HCT116 (cell line): ENCODE measurements around the gene SIRT7. TPM values are rescaled to one million over a fixed set of nuclear protein-coding genes. Genes with fewer than 3 reads are reported as not detected.

ENCODE experiments used
- ATAC-seq: fragments of 200-7000 bp; cut with Tn5 transposase; 2 replicates; pipeline ENCODE4 v1.9.1; 2020; ENCODE audit warnings: mild to moderate bottlenecking, moderate library complexity
- BruUV-seq: library from RNA; stranded (reverse); fragments of 400-500 nt; replicated peaks from 2 replicates; lab custom pipeline; 2021; lab: Mats Ljungman, UMichigan
- CTCF ChIA-PET: fragments of 300-600 bp; sonication (Branson Sonifier 250); formaldehyde crosslinking; loops from one replicate; lab custom pipeline; 2021; ENCODE audit warnings: antibody characterized with exemption; lab: Charles Lee
- POLR2A ChIA-PET: fragments of 300-600, 350-600 bp; sonication (Branson Sonifier 250); formaldehyde crosslinking; loops from one replicate; lab custom pipeline; 2021; ENCODE audit warnings: antibody characterized with exemption; lab: Charles Lee
- RAD21 ChIA-PET, 2 experiments: fragments of 300-600 bp; sonication (Branson Sonifier 250); formaldehyde crosslinking; loops; one replicate each; lab custom pipeline; 2023; ENCODE audit warnings: low total read pairs in 2 of 2; ENCODE audit not compliant: uncharacterized antibody in 2 of 2, unreplicated experiment in 2 of 2, low non-redundant PET in 1 of 2; lab: Charles Lee
- DNase-seq: peaks from one replicate; pipeline ENCODE4 v3.0.0-alpha.2; 2010; ENCODE audit warnings: low read depth, low spot score
- H2AFZ ChIP-seq: fragments of 200-600 bp; shearing (Covaris generic), sonication (generic); 2 replicates; pipeline ENCODE4 v1.6.1; 2017; ENCODE audit warnings: low read depth, mixed run types, mixed read lengths, antibody characterized with exemption, low read length; ENCODE audit not compliant: poor library complexity, severe bottlenecking
- H3K27ac ChIP-seq: 2 replicates; pipeline ENCODE4 v1.5.1; 2012; ENCODE audit warnings: low read depth, low read length
- H3K27me3 ChIP-seq: fragments of 200-600 bp; sonication (generic); 2 replicates; pipeline ENCODE4 v1.6.1; 2016; ENCODE audit warnings: mixed run types, low read length, mixed read lengths; ENCODE audit not compliant: insufficient read depth
- H3K36me3 ChIP-seq, 2 experiments: fragments of 200-500 bp in 1 of 2; fragments of 200-600 bp in 1 of 2; sonication (Bioruptor generic) in 1 of 2; sonication (generic) in 1 of 2; 2 replicates each; pipeline versions ENCODE4 v1.5.1 to v1.6.1; 2014 to 2016; ENCODE audit warnings: low read length in 2 of 2, inconsistent platforms in 1 of 2, mixed read lengths in 1 of 2, mixed run types in 1 of 2; ENCODE audit not compliant: insufficient read depth in 2 of 2, control insufficient read depth in 1 of 2
- H3K4me1 ChIP-seq, 2 experiments: fragments of 200-600 bp in 1 of 2; sonication (generic) in 1 of 2; 2 replicates each; pipeline versions ENCODE4 v1.5.1 to v1.6.1; 2012 to 2017; ENCODE audit warnings: low read length in 2 of 2, inconsistent platforms in 1 of 2, mild to moderate bottlenecking in 1 of 2, mixed read lengths in 1 of 2, mixed run types in 1 of 2, moderate library complexity in 1 of 2; ENCODE audit not compliant: insufficient read depth in 2 of 2, control insufficient read depth in 1 of 2
- H3K4me2 ChIP-seq: fragments of 200-600 bp; sonication (generic); 2 replicates; pipeline ENCODE4 v1.6.1; 2017; ENCODE audit warnings: mixed run types, low read length, mixed read lengths
- H3K4me3 ChIP-seq, 2 experiments: fragments of 200-600 bp in 1 of 2; sonication (generic) in 1 of 2; replicated peaks in 1 of 2; 2 replicates each; pipeline ENCODE4 v1.5.1; 2011 to 2016; ENCODE audit warnings: low read length in 2 of 2, control low read depth in 1 of 2, low read depth in 1 of 2, mild to moderate bottlenecking in 1 of 2, mixed read lengths in 1 of 2, mixed run types in 1 of 2
- H3K79me2 ChIP-seq: fragments of 200-600 bp; sonication (generic); 2 replicates; pipeline ENCODE4 v1.6.1; 2017; ENCODE audit warnings: mild to moderate bottlenecking, mixed run types, low read length, moderate library complexity, mixed read lengths; ENCODE audit not compliant: insufficient read depth
- H3K9ac ChIP-seq: fragments of 200-600 bp; sonication (generic); 2 replicates; pipeline ENCODE4 v1.6.1; 2016; ENCODE audit warnings: low read length, mixed read lengths
- H3K9me2 ChIP-seq: fragments of 200-600 bp; sonication (generic), shearing (Covaris generic); 2 replicates; pipeline ENCODE4 v1.6.1; 2017; ENCODE audit warnings: mixed run types, mild to moderate bottlenecking, moderate library complexity; ENCODE audit not compliant: insufficient read depth
- H3K9me3 ChIP-seq, 2 experiments: fragments of 200-500 bp in 1 of 2; fragments of 200-600 bp in 1 of 2; sonication (Bioruptor generic) in 1 of 2; sonication (generic) in 1 of 2; 2 replicates each; pipeline ENCODE4 v1.6.1; 2014 to 2017; ENCODE audit warnings: low read length in 2 of 2, mixed read lengths in 2 of 2, inconsistent platforms in 1 of 2, low read depth in 1 of 2, mild to moderate bottlenecking in 1 of 2, mixed run types in 1 of 2, moderate library complexity in 1 of 2; ENCODE audit not compliant: control insufficient read depth in 1 of 2, insufficient read depth in 1 of 2
- H4K20me1 ChIP-seq: fragments of 200-600 bp; sonication (generic), shearing (Covaris generic); 2 replicates; pipeline ENCODE4 v1.6.1; 2017; ENCODE audit warnings: mixed run types, mild to moderate bottlenecking, moderate library complexity; ENCODE audit not compliant: insufficient read depth
- CBX3 ChIP-seq: IDR thresholded peaks from 2 replicates; pipeline ENCODE4 v1.6.1; 2012; ENCODE audit warnings: low read depth
- EGR1 ChIP-seq: IDR thresholded peaks from 2 replicates; pipeline ENCODE4 v1.6.1; 2012; ENCODE audit warnings: low read depth
- ELF1 ChIP-seq: IDR thresholded peaks from 2 replicates; pipeline ENCODE4 v1.6.1; 2012; ENCODE audit warnings: low read depth, borderline replicate concordance
- EZH2phosphoT487 ChIP-seq: fragments of 200-600 bp; IDR thresholded peaks from 2 replicates; pipeline ENCODE4 v1.6.1; 2018; ENCODE audit warnings: antibody characterized with exemption, borderline replicate concordance
- FOSL1 ChIP-seq: IDR thresholded peaks from 2 replicates; pipeline ENCODE4 v1.6.1; 2012; ENCODE audit warnings: low read depth
- POLR2A ChIP-seq: IDR thresholded peaks from 2 replicates; pipeline ENCODE4 v1.7.0; 2011; ENCODE audit warnings: borderline replicate concordance; ENCODE audit not compliant: insufficient read depth, insufficient read length; ENCODE audit errors: extremely low read depth
- POLR2AphosphoS5 ChIP-seq: IDR thresholded peaks from 2 replicates; pipeline ENCODE4 v1.6.1; 2011; ENCODE audit warnings: mild to moderate bottlenecking, low read depth, low read length, moderate library complexity
- SIN3A ChIP-seq: IDR thresholded peaks from 2 replicates; pipeline ENCODE4 v1.6.1; 2012; ENCODE audit warnings: low read depth
- TCF7L2 ChIP-seq: IDR thresholded peaks from 2 replicates; pipeline ENCODE4 v1.7.0; 2011; ENCODE audit warnings: borderline replicate concordance, inconsistent platforms; ENCODE audit not compliant: insufficient read depth, insufficient read length; ENCODE audit errors: extremely low read depth
- ZNF274 ChIP-seq: fragments of 200-500 bp; sonication (Bioruptor generic); IDR thresholded peaks from 2 replicates; pipeline ENCODE4 v1.6.1; 2014; ENCODE audit warnings: mild to moderate bottlenecking, low read depth, low read length, inconsistent platforms
- intact Hi-C: fragments of 100-400 bp; cut with micrococcal nuclease; formaldehyde crosslinking; loops from 2 replicates; pipeline ENCODE4 v1.10.0; 2022
- total RNA-seq: library from RNA; stranded (reverse); gene quantifications from one replicate; pipeline ENCODE4 v1.2.1, GENCODE V29; 2021; ENCODE audit not compliant: unreplicated experiment

SIRT7 gene
- total RNA-seq, 1 experiment from 2014 or later, result 62.6 TPM

GRCh38 chr17:81931557-81932332 is 13.8 kb upstream of the SIRT7 start:
- Histone ChIP-seq H3K4me3 (no peak overlapping the region), H3K4me1 (peaks cover 14 to 60% of the 10 kb centered on the region in 2 experiments; a peak in 3 of 4 replicates), H3K9me3 (no peaks in the 10 kb centered on the region), H3K27me3 (no peaks in the 10 kb centered on the region), H3K36me3 (peaks cover 6 to 33% of the 10 kb centered on the region in 2 experiments; a peak in 2 of 4 replicates), H2AFZ (no peak overlapping the region), H3K79me2 (peaks cover 25% of the 10 kb centered on the region), H3K27ac (0 out of 2 replicates have a peak overlapping the region, but pooled peaks have one; percentile 11), H3K4me2 (no peak overlapping the region), H3K9me2 (no peaks in the 10 kb centered on the region), H3K9ac (no peak overlapping the region), H4K20me1 (no peaks in the 10 kb centered on the region)
- RAD21 ChIA-PET, result no interaction called here
- BruUV-seq, result no TSS peak
- no peak for TF ChIP-seq TCF7L2
- peak; percentile 21 for TF ChIP-seq POLR2A
- no peak for TF ChIP-seq FOSL1
- TF ChIP-seq ZNF274, result no peak
- TF ChIP-seq SIN3A, result peak; percentile 43; the same call in 1 of the 2 replicates
- no peak for TF ChIP-seq EGR1
- TF ChIP-seq ELF1, result no peak
- peak; percentile 44 for TF ChIP-seq POLR2AphosphoS5
- TF ChIP-seq EZH2phosphoT487, result no peak
- no peak for TF ChIP-seq CBX3
- POLR2A ChIA-PET, result interaction anchor here (0.9 kb wide), 1 partner anchor 16 kb away, joined by 3 read pairs; no protein-coding TSS in a partner anchor
- ATAC-seq (no peak), DNase-seq (no peak)
- CTCF ChIA-PET, result no interaction called here
- intact Hi-C loops, result no loop called here
